GM19043 (cell line): ENCODE data around the gene PCDH12.

Source experiments
- ATAC-seq: cut with Tn5 transposase; IDR thresholded peaks from one replicate; pipeline ENCODE4 v1.9.1; 2021; ENCODE audit warnings: low read depth; ENCODE audit not compliant: unreplicated experiment

Gene PCDH12

GRCh38 chr5:141966963-141967333 lies 8.9 kb upstream of the PCDH12 start:
- ATAC-seq = no peak

DNA sequence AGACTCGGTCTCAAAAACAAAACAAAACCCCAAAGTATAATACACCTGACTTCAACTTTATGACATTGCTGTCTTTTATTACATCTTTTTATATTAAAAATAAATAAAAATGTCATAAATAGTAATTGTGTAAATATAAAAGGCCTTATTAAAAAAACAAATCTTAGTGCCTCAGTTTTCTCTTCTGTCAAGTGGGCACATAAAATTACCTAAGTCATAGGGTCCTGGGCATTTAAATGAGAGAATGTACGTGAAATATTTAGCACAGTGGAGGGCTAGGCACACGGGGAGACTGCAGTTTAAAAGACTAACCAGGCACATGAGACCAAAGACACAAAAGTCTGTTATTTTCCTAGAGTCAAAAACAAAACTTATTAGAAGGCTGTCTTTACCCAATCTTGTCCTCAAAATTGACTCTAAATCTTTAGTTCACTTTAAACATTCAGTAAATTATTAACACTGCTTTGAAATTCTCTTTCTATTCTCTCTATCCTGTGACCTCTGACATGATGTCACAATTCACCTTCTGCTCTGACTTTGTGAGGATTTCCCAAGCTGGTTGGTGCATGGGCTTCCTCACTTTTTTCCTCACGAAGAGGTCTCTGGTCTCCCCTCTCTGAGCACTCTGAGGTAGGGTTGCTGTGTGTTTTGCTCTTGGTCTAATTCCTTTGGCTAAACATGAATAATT lies 8.4 kb upstream of the PCDH12 start:
- no peak for ATAC-seq

- ATAC-seq = no peak
Measured at GRCh38 chr5:141965071-141965470, 7.1 kb upstream of the PCDH12 start.

DNA sequence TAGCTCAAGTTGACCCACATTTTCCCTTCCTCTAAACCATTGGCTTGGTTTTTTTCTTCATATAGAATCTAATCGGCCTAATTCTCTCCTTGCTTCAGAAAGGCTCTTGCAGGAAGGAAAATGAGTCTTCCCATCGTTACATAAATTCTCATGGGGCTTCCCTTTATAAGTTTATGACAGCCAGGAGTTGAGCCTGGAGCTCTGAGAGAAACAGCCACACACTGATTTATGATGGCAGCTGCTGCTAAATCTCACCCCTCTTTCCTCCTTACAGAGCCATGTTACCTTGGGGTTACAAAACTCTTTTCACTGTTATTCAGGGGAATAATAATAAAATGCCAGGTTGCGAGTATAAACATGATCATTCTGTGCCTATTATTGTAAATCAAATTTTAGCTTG lies 5.7 kb upstream of the PCDH12 start:
- ATAC-seq = no peak

GRCh38 chr5:141961466-141961865 lies 3.5 kb upstream of the PCDH12 start:
- no peak for ATAC-seq

DNA sequence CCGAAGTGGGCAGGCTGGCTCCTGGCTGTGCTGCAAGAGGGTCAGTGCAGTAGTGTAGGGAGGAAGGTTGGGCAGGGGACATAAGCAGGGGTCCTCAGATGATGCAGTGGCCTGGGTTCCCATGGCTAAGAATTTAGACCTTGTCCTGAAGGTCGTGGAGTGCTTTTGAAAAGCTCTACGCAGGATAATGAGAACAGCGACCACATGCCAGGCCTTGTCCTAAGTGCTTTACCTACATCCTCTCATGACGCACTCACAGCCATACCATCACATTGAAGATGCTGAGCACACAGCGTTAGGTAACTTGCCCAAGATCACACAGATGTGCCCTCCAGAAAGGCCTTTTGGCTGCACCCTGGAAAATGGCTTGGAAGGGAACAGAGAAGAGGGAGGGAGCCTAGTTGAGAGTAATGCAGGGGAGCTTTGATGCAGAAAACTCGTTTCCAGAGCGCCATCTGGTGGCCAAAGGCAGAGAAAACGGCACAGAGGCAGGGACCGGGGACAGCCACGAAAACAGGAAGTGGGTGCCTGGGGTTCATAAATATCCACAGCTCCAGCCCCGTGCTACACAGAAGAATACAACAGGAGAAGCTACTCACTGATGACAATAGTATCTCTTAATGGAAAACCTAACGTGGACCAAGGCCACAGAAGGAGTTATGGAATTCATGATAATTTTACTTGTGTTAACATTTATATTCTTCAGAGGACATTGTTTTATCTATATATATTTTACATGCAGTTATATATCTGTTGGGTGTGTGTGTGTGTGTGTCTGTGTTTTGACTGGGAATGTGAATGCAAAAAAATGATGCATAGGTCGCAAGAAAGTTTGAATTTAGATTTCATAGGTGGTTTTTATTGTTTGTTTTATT lies 2.7 kb upstream of the PCDH12 start:
- peak; percentile 95 for ATAC-seq

DNA sequence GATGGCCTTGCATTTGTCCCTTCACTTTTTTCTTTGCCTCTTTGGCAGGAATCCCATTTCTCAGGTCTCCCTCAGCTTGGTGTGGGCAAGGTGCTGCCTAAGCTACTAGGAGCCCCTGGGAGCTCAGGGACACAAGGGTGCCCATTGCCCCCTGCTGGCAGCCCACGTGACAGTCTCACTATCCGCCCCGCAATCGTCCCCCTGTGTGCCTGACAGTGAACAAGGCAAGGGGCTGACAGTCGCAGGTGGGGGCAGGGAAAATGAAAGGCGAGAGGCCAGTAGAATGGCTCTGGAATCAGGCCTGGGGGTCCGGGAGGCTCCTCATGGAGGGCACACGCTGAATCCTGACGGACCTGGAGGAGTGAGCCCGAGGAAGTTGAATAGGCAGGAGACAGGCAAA lies 2.0 kb upstream of the PCDH12 start:
- ATAC-seq = no peak

GRCh38 chr5:141958546-141959172 lies 657 bp upstream of the PCDH12 start:
- no peak for ATAC-seq

GRCh38 chr5:141957367-141957996 lies 520 bp downstream of the PCDH12 start:
- no peak for ATAC-seq

DNA sequence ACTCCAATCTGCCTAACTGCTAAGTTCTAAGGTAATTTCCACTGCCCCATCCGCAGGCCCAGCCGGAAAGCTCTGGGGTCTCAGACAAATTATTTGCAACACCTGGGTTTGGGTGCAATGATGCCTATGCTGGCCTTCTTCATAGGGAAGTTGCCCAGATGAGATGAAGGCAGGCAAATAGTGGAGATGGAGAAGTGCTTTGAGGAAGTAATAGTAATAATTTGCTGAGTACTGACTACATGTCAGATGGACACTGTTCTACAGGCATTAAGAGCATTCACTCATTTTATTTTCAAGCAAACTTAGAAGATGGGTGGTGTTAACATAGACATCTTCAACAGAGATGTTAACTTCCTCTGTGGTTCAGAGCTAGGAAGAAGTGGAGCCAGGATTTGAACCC lies 3.8 kb downstream of the PCDH12 start:
- no peak for ATAC-seq

DNA sequence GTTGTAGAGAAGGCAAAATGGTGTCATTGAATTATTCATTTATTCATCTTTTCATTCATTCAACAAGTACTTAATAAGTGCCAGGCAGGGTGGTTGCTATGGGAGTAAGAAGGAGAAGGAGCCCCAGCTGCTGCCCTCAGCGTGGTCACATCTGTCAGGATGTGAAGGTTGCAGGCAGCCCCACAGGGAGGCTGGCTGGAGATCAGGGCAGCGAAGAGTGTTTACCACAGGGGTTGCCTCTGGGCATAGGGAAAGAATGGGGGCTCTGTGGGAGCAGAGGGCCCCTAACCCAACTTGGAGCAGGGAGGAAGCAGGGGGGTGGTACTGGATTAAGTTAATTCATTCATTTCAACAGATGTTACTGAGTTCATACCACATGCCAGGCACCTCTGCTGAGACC lies 6.0 kb downstream of the PCDH12 start:
- no peak for ATAC-seq

GRCh38 chr5:141951332-141951781 lies 6.6 kb downstream of the PCDH12 start:
- peak; percentile 84 for ATAC-seq

DNA sequence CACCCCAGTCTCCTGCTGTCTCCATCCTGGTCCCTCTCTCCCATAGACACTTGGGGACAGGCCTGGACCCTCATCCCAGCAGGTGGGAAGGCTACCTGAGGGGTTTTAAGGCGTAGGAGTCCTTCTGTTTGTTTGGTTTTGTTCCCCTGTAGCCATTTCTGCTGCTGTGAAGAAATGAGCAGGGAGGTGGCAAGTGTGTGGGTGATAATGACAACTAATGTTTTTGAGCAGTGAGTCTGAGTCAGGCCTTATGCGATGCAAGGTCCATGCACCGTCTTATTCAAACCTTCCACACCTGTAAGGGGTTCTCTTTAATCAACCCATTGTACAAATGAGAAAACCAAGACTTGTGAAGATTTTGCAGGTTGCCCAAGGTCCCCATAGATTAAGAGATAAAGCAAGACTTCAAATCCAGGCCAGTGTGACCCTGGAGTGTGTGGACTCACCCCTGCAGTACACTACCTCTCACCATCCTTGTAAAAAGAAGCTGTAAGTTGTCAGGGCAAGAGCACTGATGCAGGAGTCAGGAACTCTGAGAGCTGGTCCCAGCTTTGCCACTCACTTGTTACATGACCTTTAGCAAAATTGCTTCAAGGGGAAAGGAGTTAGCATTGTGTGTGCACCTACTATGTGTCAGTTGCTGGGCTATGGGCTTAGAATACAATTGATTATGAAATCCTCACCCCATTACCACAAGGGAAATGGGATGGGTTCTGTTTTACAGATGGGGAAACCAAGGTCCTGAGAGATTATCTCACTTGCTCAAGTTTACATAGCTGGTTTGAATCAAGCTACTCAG lies 7.6 kb downstream of the PCDH12 start:
- ATAC-seq = no peak

- no peak for ATAC-seq
Measured at GRCh38 chr5:141949511-141949910, 8.5 kb downstream of the PCDH12 start.

DNA sequence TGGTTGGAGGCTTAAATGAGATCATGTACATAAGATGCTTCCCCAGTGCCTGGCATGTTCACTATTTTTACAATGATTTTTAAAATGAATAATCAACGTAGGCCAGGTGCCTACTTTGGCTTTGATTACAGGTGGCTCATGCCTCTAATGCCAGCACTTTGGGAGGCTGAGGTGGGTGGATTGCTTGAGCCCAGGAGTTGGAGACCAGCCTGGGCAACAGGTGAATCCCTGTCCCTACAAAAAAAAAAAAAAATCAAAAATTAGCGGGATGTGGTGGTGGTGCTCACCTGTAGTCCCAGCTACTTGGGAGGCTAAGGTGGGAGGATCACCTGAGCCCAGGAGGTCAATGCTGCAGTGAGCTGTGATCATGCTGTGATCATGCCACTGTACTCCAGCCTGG lies 9.2 kb downstream of the PCDH12 start:
- no peak for ATAC-seq

GRCh38 chr5:141947316-141947715 lies 10.7 kb downstream of the PCDH12 start:
- ATAC-seq = no peak

- ATAC-seq = no peak
Measured at GRCh38 chr5:141945511-141946051, 12.4 kb downstream of the PCDH12 start.

DNA sequence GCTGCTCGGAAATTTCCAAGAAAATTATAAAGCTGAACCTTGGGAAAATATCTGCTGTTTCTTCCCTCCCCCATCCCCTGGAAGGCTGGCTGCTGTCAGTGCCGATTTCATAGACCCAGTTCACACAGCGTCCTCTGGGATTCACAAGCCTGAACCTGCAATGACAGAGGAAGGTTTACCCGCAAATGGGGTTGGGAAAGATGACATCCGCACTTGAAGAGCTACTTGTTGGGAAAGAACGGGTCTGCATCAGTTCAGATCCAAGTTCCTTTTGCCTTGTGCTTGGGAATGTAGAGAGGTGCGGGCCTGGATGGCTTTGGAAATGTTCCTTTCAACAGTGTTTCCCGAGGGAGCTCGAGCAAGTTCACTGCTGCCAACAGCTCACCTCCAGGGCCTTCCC lies 13.9 kb downstream of the PCDH12 start:
- ATAC-seq = no peak

- no peak for ATAC-seq
Measured at GRCh38 chr5:141942185-141942857, 15.7 kb downstream of the PCDH12 start.
